Mesodermal cell (in vitro differentiated cells): Measurements from ENCODE around the gene ZFHX3.

Source experiments
- H3K27ac ChIP-seq: 2 replicates; pipeline ENCODE4 v1.7.0; 2013; ENCODE audit warnings: mild to moderate bottlenecking, low read depth, low read length, moderate library complexity; ENCODE audit not compliant: severe bottlenecking
- H3K36me3 ChIP-seq: 2 replicates; pipeline ENCODE4 v1.7.1; 2013; ENCODE audit warnings: mild to moderate bottlenecking, low read length, moderate library complexity; ENCODE audit not compliant: control insufficient read depth, insufficient read depth
- H3K4me1 ChIP-seq: one replicate; pipeline ENCODE4 v1.7.1; 2013; ENCODE audit warnings: mild to moderate bottlenecking, low read length; ENCODE audit not compliant: insufficient read depth, control insufficient read depth, poor library complexity, severe bottlenecking
- H3K4me3 ChIP-seq: 2 replicates; pipeline ENCODE4 v1.7.0; 2013; ENCODE audit warnings: low read length, control low read depth, mild to moderate bottlenecking; ENCODE audit not compliant: insufficient read depth, poor library complexity, severe bottlenecking; ENCODE audit errors: extremely low read depth
- H3K9me3 ChIP-seq: 2 replicates; pipeline ENCODE4 v1.7.1; 2013; ENCODE audit warnings: mild to moderate bottlenecking, low read length, moderate library complexity; ENCODE audit not compliant: control insufficient read depth
- WGBS, 2 experiments: methylation state at CpG; one replicate each; pipeline ENCODE4 v1.1.5; 2013; ENCODE audit warnings: missing lambda C conversion rate in 2 of 2; ENCODE audit not compliant: insufficient coverage in 2 of 2; 5-methylcytosine and 5-hydroxymethylcytosine counted together

The ZFHX3 gene

DNA sequence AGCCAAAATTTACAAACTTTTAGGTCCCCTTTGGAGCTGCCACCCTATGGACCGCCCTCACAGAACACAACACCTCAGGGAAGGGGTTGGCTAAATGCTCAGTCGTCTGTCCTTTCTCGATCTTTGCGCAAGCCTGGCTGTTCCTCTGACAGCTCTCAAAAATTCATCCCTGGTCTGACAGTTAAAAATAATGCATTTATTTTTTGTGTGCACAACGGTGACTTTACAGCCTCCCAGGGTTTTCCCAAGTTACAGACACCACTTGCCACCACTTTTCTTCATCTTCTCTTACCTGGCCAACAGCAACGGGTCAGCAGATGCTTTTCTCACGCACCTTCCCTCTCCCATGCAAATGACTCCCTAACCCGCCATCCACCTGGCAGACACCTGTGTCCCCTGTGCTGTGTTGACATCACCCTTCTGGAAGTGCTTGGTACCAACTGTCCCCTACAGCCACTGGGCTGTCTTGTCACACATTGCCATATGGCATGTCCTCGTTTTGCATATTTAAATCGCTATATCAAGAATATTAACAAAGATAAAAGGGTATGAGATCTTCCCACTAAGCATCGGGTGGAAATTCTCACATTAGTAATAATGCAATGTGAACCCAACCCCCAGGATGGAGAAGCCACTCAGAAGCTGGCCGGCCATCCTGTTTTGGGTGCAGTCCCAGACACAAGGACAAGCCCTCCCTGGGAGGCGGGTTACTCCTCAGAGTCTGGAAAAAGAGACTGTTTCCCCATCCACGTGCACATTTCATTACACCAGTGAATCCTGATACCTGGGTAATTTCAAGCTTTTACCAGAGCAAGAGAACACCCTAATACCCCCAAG, 187.0 kb downstream of the ZFHX3 start:
- Histone ChIP-seq H3K4me3 (no peak overlapping the region), H3K4me1 (peaks cover 21% of the 10 kb centered on the region)
- WGBS, 2 experiments = 89 to 90% methylated on average over 10 to 13 of the region's 14 CpGs

DNA sequence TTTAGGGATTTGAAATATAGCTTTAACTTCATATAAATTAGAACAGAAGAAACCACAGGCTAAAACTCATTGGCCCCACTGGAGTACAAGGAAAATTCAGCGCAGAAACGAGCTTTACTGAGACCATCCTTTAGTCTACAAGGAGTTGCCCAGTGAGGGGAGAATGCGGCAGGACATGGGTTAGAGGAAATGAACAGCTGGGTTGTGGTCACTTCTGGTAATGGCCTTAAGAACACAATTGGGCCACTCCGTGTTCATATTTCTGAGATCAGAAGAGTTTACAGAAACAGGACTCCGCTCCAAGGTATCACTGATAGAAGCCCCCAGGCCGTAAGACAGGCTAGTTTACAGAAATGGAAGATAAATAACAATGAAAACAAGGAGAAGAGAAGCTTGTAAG, 188.3 kb downstream of the ZFHX3 start:
- H3K27ac ChIP-seq = peak overlapping the region; percentile 86
- H3K36me3 ChIP-seq = no peaks in the 10 kb centered on the region
- no peak overlapping the region for H3K4me3 ChIP-seq
- no peaks in the 10 kb centered on the region for H3K9me3 ChIP-seq
- WGBS, 2 experiments = 97 to 98% methylated on average over 6 of the region's 6 CpGs
- peaks cover 21% of the 10 kb centered on the region for H3K4me1 ChIP-seq

More for the DNA sequence above, 187.0 kb downstream of the ZFHX3 start:
- Histone ChIP-seq H3K36me3 (no peaks in the 10 kb centered on the region), H3K9me3 (no peaks in the 10 kb centered on the region), H3K27ac (no peak overlapping the region)

DNA sequence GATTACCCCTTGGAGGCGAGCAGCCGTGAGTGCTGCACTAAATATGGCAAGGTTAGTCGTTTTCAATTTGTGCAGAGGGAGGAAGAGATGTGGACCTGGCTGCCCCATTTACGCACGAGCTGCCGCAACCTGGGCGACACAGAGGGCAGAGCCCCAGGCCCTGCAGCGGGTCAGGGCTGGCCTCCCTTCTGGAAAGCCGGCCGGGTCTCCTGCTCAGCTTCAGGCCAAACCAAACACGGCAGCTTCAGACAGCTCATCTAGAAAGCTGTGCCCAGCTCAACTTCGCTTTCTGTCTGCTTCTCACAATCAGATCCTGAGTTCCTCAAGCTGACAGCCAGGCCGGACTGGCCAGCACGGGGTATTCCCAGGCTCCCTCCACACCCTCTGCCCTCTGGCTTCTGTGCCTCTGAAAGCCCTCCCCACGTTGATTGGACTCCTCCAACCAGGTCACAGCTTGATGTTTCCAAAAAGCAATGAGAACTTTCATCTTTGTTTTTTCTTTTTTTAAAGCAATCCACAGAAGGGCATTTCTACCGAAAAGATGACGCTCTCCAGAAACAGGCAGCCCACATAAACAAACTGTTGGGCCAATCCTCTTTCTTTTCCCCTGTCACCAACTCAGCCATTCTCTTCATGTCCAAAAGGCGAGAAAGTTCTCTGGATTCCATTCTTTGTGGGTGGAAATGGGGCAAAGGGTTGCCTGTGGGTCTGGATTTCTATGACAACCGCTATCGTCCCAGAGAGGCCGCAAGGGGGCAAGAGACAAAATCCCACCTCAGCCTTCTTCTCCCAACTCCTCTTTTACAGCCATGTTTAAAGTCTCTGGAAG, 189.0 kb downstream of the ZFHX3 start:
- Histone ChIP-seq H3K36me3 (no peaks in the 10 kb centered on the region), H3K4me1 (peaks cover 21% of the 10 kb centered on the region), H3K4me3 (no peak overlapping the region), H3K27ac (peak overlapping the region; percentile 86), H3K9me3 (no peaks in the 10 kb centered on the region)
- WGBS, 2 experiments = 85 to 87% methylated on average over 15 to 18 of the region's 21 CpGs

DNA sequence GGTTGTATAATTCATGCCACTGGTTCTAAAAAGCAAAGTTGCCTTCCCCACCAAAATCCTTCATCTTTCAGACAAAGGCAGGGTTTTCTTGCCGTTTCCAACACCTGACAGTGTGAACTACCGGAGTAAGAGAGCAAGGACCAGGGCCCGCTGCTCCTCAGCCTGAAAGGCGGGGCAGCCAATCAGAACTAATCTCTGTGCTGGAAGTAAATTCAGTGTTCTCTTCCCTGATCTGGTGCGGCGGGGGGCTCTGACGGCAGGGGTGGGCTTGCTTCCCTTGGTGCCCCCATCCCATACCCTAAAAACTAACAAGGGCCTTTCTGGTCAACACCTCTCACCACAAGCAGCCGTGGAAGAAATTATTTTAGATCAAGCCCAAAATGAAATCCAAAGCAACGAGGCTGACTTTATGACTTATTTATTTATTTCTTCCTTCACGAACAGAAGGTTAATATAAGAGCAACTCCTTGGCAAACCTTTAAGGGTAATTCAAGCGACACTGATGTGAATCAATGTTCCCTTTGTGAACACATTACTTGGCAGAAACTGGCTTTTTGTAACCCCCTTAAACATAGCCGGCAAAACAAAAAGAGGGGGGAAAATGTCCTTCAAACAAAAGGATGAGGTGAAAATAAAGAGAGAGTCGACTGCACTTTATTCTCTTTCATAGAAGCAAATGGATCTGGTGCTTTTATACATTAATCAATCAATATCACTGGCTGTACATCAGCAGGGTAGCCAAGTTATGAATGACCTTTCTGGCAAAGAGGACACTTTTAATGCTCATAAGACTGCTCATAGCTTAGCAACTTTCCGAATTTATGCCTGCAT, 189.9 kb downstream of the ZFHX3 start:
- Histone ChIP-seq H3K4me1 (peaks cover 21% of the 10 kb centered on the region), H3K4me3 (no peak overlapping the region), H3K27ac (peak overlapping the region; percentile 86), H3K9me3 (no peaks in the 10 kb centered on the region), H3K36me3 (no peaks in the 10 kb centered on the region)
- 82 to 95% methylated on average over 4 to 11 of the region's 14 CpGs for WGBS, 2 experiments

DNA sequence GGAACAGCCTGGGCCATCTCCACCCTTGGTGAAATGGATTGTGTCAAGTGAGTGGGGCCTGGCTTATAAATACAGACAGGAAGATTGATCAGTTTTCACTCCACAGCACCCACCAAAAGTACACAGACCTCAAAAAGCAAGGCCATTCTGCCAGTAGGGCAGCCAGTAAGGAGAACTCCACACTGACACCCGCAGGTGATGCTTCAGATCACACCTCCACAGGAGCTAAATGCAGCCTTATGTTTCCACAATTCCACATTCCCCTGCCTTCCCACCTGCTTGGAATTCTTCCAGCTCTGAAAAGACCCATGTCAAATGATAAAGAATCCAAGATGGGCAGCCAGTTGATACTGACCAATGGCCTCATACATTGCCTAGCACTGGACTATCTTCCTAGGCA, 191.1 kb downstream of the ZFHX3 start:
- no peaks in the 10 kb centered on the region for H3K36me3 ChIP-seq
- H3K27ac ChIP-seq = no peak overlapping the region
- 58 to 60% methylated on average over 1 of the region's 1 CpG for WGBS, 2 experiments
- no peaks in the 10 kb centered on the region for H3K9me3 ChIP-seq
- H3K4me3 ChIP-seq = no peak overlapping the region
- H3K4me1 ChIP-seq = peaks cover 21% of the 10 kb centered on the region

DNA sequence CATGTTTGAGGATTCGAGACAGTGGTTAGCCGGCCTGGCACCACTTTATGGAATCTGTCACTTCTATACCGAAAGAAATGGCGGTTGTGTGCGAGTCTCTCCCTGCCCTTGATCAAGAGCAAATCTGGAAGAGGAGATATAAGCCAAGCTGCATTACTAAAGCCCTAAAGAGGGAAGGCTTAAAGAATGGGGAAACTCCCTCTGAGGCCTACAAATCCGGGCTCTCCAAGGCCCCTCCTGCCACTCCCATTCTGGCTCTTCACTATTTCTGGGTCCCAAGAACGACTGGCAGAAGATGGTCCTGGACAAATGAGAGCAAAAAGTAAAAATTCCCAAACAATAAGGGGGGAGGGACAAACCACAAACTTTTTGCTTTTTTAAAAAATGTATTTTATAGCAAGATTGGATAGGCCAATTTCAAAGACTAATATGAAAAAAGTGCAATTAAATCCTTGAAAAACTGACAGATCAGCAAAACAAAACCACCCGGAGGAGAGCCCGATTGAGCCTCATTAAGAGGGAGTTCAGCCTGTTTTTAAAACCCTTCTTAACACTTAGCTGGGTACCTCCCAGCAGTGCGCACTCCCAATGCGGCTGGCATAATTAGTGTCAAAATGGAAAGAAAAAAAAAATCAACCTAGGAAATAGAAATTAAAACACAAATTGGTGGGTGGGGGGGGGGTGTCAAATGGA, 193.5 kb downstream of the ZFHX3 start:
- 88 to 98% methylated on average over 5 to 8 of the region's 11 CpGs for whole genome bisulfite sequencing, 2 experiments
- Histone ChIP-seq H3K36me3 (no peaks in the 10 kb centered on the region), H3K4me3 (no peak overlapping the region), H3K9me3 (no peaks in the 10 kb centered on the region), H3K27ac (no peak overlapping the region), H3K4me1 (peaks cover 11% of the 10 kb centered on the region)

DNA sequence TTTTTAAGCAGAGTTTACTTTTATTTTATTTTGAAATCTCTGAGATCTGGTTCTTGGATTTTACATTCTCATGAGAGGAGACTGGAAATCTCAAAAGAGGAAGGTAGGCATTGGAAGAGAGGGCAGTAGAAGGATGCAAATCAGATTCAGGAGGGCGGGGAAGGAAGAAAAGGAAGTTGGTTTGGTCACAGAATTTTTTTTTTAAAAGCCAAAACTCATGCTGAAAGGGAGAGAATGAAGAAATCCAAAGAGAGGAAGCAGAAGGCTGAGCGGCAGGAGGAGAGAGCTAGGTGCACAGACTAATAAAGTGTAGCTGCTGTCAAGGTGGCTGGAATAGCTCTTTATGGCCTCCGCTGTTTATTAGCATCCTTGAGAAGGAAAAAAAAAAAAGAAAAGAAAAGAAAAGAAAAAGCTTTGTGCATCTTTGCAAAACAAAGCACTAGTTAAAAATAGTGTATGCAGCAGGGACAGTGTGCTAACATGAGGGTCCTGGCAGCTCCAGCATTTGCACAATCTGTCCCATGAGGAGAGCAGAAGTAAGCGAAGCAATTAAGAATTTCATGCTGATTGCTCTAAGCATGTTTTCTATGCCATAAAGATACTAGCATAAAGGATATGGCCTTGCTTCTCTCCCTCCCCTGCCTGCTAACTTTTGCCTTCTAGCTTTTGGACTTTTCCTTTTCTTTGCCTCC, 194.2 kb downstream of the ZFHX3 start:
- Histone ChIP-seq H3K4me1 (peaks cover 4% of the 10 kb centered on the region), H3K36me3 (no peaks in the 10 kb centered on the region), H3K9me3 (no peaks in the 10 kb centered on the region), H3K27ac (no peak overlapping the region), H3K4me3 (no peak overlapping the region)
- WGBS, 2 experiments = 90 to 92% methylated on average over 4 of the region's 4 CpGs

DNA sequence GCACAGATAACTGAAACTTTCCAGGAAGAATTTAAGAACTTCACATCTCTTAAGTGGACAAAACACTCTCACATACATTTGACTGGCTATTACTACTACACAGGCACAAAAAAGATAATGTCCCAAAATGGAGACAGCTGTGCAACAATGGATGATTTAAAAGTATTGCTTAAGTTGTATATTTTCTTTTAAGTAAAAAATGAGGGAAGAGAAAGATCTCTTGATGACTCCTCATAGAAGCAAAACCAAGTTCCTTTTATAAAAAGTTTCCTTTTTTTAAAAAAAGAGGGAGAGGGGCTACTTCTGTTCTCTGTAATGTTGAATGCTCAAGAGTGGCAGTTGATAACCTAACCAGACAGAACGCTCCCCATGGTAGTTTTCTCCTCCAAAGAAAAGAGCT, 195.5 kb downstream of the ZFHX3 start:
- peaks cover 7% of the 10 kb centered on the region for H3K4me1 ChIP-seq
- H3K9me3 ChIP-seq = no peaks in the 10 kb centered on the region
- no peak overlapping the region for H3K27ac ChIP-seq
- H3K36me3 ChIP-seq = no peaks in the 10 kb centered on the region
- H3K4me3 ChIP-seq = no peak overlapping the region
- WGBS, 2 experiments = 88% methylated on average over 1 of the region's 1 CpG; no CpG with 5 or more reads in 1 of the 2 experiments

DNA sequence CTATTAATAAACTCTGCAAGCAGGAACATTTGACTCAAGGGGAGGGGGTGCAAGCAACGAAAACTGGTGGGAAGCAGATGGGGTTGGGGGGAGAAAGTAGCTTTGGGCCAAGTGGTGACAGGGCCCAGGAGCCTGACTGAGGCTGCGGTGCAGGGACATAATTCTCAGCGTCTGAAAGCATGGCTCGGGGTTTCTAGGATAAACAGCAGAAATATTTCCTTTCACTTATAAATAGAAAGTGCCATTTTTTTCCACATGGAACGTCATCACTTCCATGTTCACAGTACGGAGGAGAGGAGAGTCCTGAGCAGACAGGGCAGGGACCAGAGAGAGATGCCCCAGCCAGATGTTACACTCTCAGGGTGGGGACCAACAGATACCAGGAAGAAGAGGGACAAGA, 197.1 kb downstream of the ZFHX3 start:
- peaks cover 7% of the 10 kb centered on the region for H3K4me1 ChIP-seq
- H3K36me3 ChIP-seq = no peaks in the 10 kb centered on the region
- H3K27ac ChIP-seq = no peak overlapping the region
- H3K9me3 ChIP-seq = no peaks in the 10 kb centered on the region
- 89 to 93% methylated on average over 2 to 3 of the region's 6 CpGs for WGBS, 2 experiments
- H3K4me3 ChIP-seq = no peak overlapping the region
